GM20000 (cell line): ENCODE results near the gene VAV3.

ENCODE experiments used
- DNase-seq: peaks from one replicate; pipeline ENCODE4 v3.0.0; 2012; ENCODE audit warnings: low spot score
- CTCF ChIP-seq: IDR thresholded peaks from 2 replicates; pipeline ENCODE4 v1.5.1; 2012; ENCODE audit warnings: mild to moderate bottlenecking, control low read depth; ENCODE audit errors: extremely low read depth, missing control alignments

Gene VAV3

GRCh38 chr1:107692580-107693345 lies 272.2 kb downstream of the VAV3 start:
- no peak for TF ChIP-seq CTCF
- no peak for DNase-seq

- DNase-seq = no peak
- no peak for TF ChIP-seq CTCF
Measured at GRCh38 chr1:107691540-107691939, 273.4 kb downstream of the VAV3 start.

GRCh38 chr1:107690491-107690890 lies 274.5 kb downstream of the VAV3 start:
- no peak for DNase-seq

GRCh38 chr1:107689733-107690132 lies 275.2 kb downstream of the VAV3 start:
- no peak for DNase-seq
- no peak for TF ChIP-seq CTCF

More at GRCh38 chr1:107690491-107690890, 274.5 kb downstream of the VAV3 start:
- no peak for TF ChIP-seq CTCF

- no peak for DNase-seq
- TF ChIP-seq CTCF = no peak
Measured at GRCh38 chr1:107689159-107689558, 275.8 kb downstream of the VAV3 start.

GRCh38 chr1:107687849-107688753 lies 276.9 kb downstream of the VAV3 start:
- TF ChIP-seq CTCF = no peak
- no peak for DNase-seq

- TF ChIP-seq CTCF = no peak
- no peak for DNase-seq
Measured at GRCh38 chr1:107683683-107684082, 281.3 kb downstream of the VAV3 start.
